Right lobe of liver (tissue), 6 donors: ENCODE data around the gene STAT4. TPM values are rescaled to one million over a fixed set of nuclear protein-coding genes. Genes with fewer than 3 reads are reported as not detected.

Source experiments
- ATAC-seq, 4 donors: fragments of 200-7000 bp; cut with Tn5 transposase; one replicate each; pipeline ENCODE4 v1.9.1; 2020; ENCODE audit warnings: mild to moderate bottlenecking in 4 of 4, moderate library complexity in 4 of 4
- DNase-seq, 3 donors: peaks; one replicate each; pipeline ENCODE4 v3.0.0-alpha.2; 2020
- H3K27ac ChIP-seq, 3 donors: fragments of 200-600 bp; one replicate each; pipeline ENCODE4 v1.8.0; 2022
- H3K27me3 ChIP-seq, 2 donors: fragments of 200-600 bp; one replicate each; pipeline ENCODE4 v1.8.0; 2022
- H3K36me3 ChIP-seq, 4 donors: fragments of 200-600 bp; sonication (generic) in 1 of 4; one replicate each; pipeline versions ENCODE4 v1.5.1 to v1.8.0; 2017 to 2022; ENCODE audit warnings: control low read depth in 1 of 4
- H3K4me1 ChIP-seq, 4 donors: fragments of 200-600 bp; sonication (generic) in 1 of 4; one replicate each; pipeline versions ENCODE4 v1.5.1 to v1.8.0; 2017 to 2022; ENCODE audit warnings: control low read depth in 1 of 4
- H3K4me3 ChIP-seq, 3 donors: fragments of 200-600 bp; one replicate each; pipeline ENCODE4 v1.8.0; 2022
- H3K9me3 ChIP-seq, 4 donors: fragments of 200-600 bp; sonication (generic) in 1 of 4; one replicate each; pipeline versions ENCODE4 v1.5.1 to v1.8.0; 2017 to 2022; ENCODE audit warnings: control low read depth in 1 of 4
- CTCF ChIP-seq, 4 donors: fragments of 200-600 bp in 3 of 4; fragments of 450-650 bp in 1 of 4; IDR thresholded peaks; one replicate each; pipeline versions ENCODE4 v1.5.1 to v1.8.0; 2016 to 2022; ENCODE audit warnings: antibody characterized with exemption in 4 of 4, mild to moderate bottlenecking in 2 of 4
- POLR2A ChIP-seq: fragments of 450-650 bp; IDR thresholded peaks from one replicate; pipeline ENCODE4 v1.6.1; 2017; ENCODE audit warnings: antibody characterized with exemption, mild to moderate bottlenecking
- WGBS: methylation state at CpG from one replicate; pipeline ENCODE4 v1.1.6; 2018; ENCODE audit warnings: low coverage, low lambda C conversion rate; ENCODE audit not compliant: insufficient coverage; ENCODE audit errors: missing lambda C conversion rate; 5-methylcytosine and 5-hydroxymethylcytosine counted together
- intact Hi-C, 2 donors: fragments of 100-400 bp; cut with DNase I; formaldehyde crosslinking; loops; one replicate each; pipeline versions ENCODE4 v1.11.2 to v1.14.1; 2022
- total RNA-seq, 6 experiments: library from RNA; depleted of rRNA in 2 of 6; stranded (reverse); fragments of >200 nt in 2 of 6; fragmentation: NEBNext Ultra II Directional in 3 of 6; extraction: Animal tissue kit (Norgen Biotek cat#: 25700) in 3 of 6; gene quantifications; one replicate each; pipeline versions ENCODE4 v1.1.0 to v1.2.4, GENCODE V29; 2016 to 2023
- donor health status: DM: no; HTN: yes; CAD: no.
- donor health status: DM: no; HTN: no; CAD: no.
- donor health status: DM: no; HTN: no; CAD: no.
- donor health status: DM: no; HTN: yes; CAD: no.
- donor health status: DM: no; HTN: yes; CAD: no.

Gene STAT4
- total RNA-seq, 6 experiments from 2014 or later: 0.90 to 6.1 (median 3.2) TPM

- ATAC-seq: no peak
- no peaks in the 10 kb centered on the region for H3K9me3 ChIP-seq
- intact Hi-C loops: no loop called here
- 61% methylated on average over 10 of the region's 14 CpGs for WGBS
- no peak for DNase-seq
- H3K4me1 ChIP-seq: peaks cover 0 to 15% (median 6%) of the 10 kb centered on the region in 4 donors
- no peak overlapping the region for H3K4me3 ChIP-seq
- TF ChIP-seq POLR2A (no peak), CTCF (IDR thresholded peaks at IDR 0.05) (no peak)
- H3K27me3 ChIP-seq: no peaks in the 10 kb centered on the region
- H3K27ac ChIP-seq: no peak overlapping the region
- H3K36me3 ChIP-seq: peaks cover 0 to 38% (median 20%) of the 10 kb centered on the region in 4 donors
These were observed 139.6 kb downstream of the STAT4 start for GRCh38 chr2:191010887-191011885.

- Histone ChIP-seq H3K36me3 (peaks cover 0 to 53% (median 26%) of the 10 kb centered on the region in 4 donors), H3K9me3 (no peaks in the 10 kb centered on the region), H3K27me3 (no peaks in the 10 kb centered on the region), H3K4me3 (no peak overlapping the region), H3K4me1 (peaks cover 0 to 13% (median 6%) of the 10 kb centered on the region in 4 donors), H3K27ac (no peak overlapping the region)
- WGBS: 86% methylated on average over 4 of the region's 4 CpGs
- DNase-seq (no peak), ATAC-seq (no peak)
- intact Hi-C loops: no loop called here
- no peak for TF ChIP-seq CTCF (IDR thresholded peaks at IDR 0.05)
- TF ChIP-seq POLR2A: no peak
These were observed 141.0 kb downstream of the STAT4 start for GRCh38 chr2:191009541-191010374.

- Histone ChIP-seq H3K9me3 (no peaks in the 10 kb centered on the region), H3K27ac (no peak overlapping the region), H3K4me1 (peaks cover 0 to 10% (median 4%) of the 10 kb centered on the region in 4 donors), H3K27me3 (no peaks in the 10 kb centered on the region), H3K36me3 (peaks cover 0 to 67% (median 35%) of the 10 kb centered on the region in 4 donors), H3K4me3 (no peak overlapping the region)
- intact Hi-C loops: no loop called here
- DNase-seq (no peak), ATAC-seq (no peak)
- no peak for TF ChIP-seq POLR2A
- TF ChIP-seq CTCF (IDR thresholded peaks at IDR 0.05): no peak
These were observed 142.5 kb downstream of the STAT4 start for GRCh38 chr2:191008286-191008685.

GRCh38 chr2:191006997-191007783 is 143.6 kb downstream of the STAT4 start:
- Histone ChIP-seq H3K4me1 (peaks cover 0 to 1% (median 0%) of the 10 kb centered on the region in 4 donors), H3K36me3 (peaks cover 7 to 78% (median 40%) of the 10 kb centered on the region in 4 donors), H3K27ac (no peak overlapping the region), H3K27me3 (no peaks in the 10 kb centered on the region), H3K9me3 (no peaks in the 10 kb centered on the region), H3K4me3 (no peak overlapping the region)
- no peak for TF ChIP-seq POLR2A
- intact Hi-C loops: no loop called here
- DNase-seq: no peak
- no peak for ATAC-seq
- WGBS: 82% methylated on average over 4 of the region's 4 CpGs
